ENCODE measurements around the gene TBC1D1.

TBC1D1 gene

GRCh38 chr4:38069271-38069760, 178.4 kb downstream of the TBC1D1 start:
- H3K4me3 ChIP-seq (ENCODE audit: low read length), result no peak overlapping the region
- no peaks in the 10 kb centered on the region for H3K27me3 ChIP-seq (ENCODE audit: insufficient read depth, low read length)
- H3K9ac ChIP-seq (ENCODE audit: low read depth, low read length), result no peak overlapping the region; the same call in 1 of the 2 replicates
- H3K27ac ChIP-seq (ENCODE audit: low read length), result no peak overlapping the region
- peaks cover 4% of the 10 kb centered on the region for H3K4me1 ChIP-seq (ENCODE audit: insufficient read depth, low read length)
- no peaks in the 10 kb centered on the region for H3K9me3 ChIP-seq (ENCODE audit: insufficient read depth, low read depth, low read length)
- H3K36me3 ChIP-seq (ENCODE audit: insufficient read depth, low read depth, low read length), result peaks cover 13% of the 10 kb centered on the region; the same call in 1 of the 2 replicates

DNA sequence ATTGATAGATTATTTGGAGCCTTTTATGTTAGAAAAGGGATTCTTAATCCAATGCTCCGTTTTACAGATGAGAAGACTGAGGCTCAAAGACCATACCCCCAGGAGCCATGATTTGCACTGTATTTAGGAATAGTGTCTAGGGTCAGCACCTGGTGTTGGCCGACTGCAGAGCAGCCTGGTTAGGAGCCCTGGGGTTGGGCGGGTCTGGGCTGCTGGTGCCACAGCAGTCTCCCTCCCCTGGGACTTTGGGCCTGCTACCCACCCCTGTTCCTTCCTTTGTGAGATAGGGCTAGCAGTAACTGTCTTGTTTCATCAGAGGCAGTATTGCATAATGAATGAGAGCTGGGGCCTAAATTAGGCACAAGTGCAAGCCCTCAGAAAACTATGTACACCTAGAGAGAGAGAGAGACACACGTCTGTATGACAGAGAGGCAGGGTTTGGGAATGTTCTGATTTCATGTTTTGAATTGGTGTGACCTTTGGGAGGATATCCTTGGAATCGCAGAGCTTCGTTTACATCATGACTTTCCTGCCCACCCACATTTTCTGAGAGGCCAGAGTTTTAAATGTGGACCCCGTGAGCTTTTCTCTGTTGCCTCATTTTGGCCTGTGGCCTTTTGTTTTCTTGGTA, 181.0 kb downstream of the TBC1D1 start:
- Histone ChIP-seq H3K36me3 (ENCODE audit: insufficient read depth, low read depth, low read length) (peaks cover 15% of the 10 kb centered on the region; the same call in 1 of the 2 replicates), H3K9ac (ENCODE audit: low read depth, low read length) (no peak overlapping the region), H3K27me3 (ENCODE audit: insufficient read depth, low read length) (no peaks in the 10 kb centered on the region), H3K4me3 (ENCODE audit: low read length) (no peak overlapping the region), H3K27ac (ENCODE audit: low read length) (no peak overlapping the region), H3K9me3 (ENCODE audit: insufficient read depth, low read depth, low read length) (no peaks in the 10 kb centered on the region), H3K4me1 (ENCODE audit: insufficient read depth, low read length) (peaks cover 4% of the 10 kb centered on the region)

GRCh38 chr4:38072578-38072977, 181.7 kb downstream of the TBC1D1 start:
- H3K36me3 ChIP-seq (ENCODE audit: insufficient read depth, low read depth, low read length), result peaks cover 15% of the 10 kb centered on the region; the same call in 1 of the 2 replicates
- H3K27me3 ChIP-seq (ENCODE audit: insufficient read depth, low read length), result no peaks in the 10 kb centered on the region
- no peak overlapping the region for H3K9ac ChIP-seq (ENCODE audit: low read depth, low read length)
- peaks cover 4% of the 10 kb centered on the region for H3K4me1 ChIP-seq (ENCODE audit: insufficient read depth, low read length)
- no peak overlapping the region for H3K27ac ChIP-seq (ENCODE audit: low read length)
- no peaks in the 10 kb centered on the region for H3K9me3 ChIP-seq (ENCODE audit: insufficient read depth, low read depth, low read length)
- no peak overlapping the region for H3K4me3 ChIP-seq (ENCODE audit: low read length)

DNA sequence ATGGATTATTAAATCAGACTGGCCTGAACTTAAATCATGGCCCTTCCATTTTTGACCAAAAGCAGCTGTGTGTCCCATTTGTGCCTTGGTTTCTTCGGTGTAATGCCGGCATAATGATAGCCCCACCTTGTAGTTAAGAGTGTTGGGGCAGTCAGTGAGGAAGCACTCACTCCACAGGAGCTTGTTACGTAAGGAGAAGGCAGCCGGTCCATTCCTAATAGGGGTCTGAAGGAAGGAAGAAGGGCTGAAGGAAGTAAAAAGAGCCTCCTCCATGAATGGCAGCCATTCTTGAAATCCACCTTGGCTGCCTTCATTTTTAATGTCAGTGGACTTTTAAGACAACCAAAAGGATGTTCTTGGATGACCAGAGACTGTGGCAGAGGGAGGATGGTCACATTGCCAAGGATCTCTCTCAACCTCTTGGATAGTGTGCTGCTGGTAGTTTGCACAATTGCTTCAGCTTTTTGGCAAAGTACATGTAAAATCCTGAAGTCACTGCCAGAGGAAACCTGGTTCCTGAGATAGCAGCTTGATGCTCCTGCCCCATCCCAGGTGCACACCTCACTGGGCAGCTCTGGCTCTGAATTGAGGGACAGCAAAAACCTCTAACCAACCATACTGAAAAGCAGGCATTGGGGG, 182.8 kb downstream of the TBC1D1 start:
- Histone ChIP-seq H3K9ac (ENCODE audit: low read depth, low read length) (no peak overlapping the region), H3K27ac (ENCODE audit: low read length) (no peak overlapping the region), H3K4me1 (ENCODE audit: insufficient read depth, low read length) (peaks cover 3% of the 10 kb centered on the region)

GRCh38 chr4:38075370-38076152, 184.7 kb downstream of the TBC1D1 start:
- Histone ChIP-seq H3K4me1 (ENCODE audit: insufficient read depth, low read length) (no peaks in the 10 kb centered on the region), H3K4me3 (ENCODE audit: low read length) (no peak overlapping the region), H3K27me3 (ENCODE audit: insufficient read depth, low read length) (no peaks in the 10 kb centered on the region), H3K9me3 (ENCODE audit: insufficient read depth, low read depth, low read length) (no peaks in the 10 kb centered on the region), H3K9ac (ENCODE audit: low read depth, low read length) (no peak overlapping the region), H3K27ac (ENCODE audit: low read length) (no peak overlapping the region), H3K36me3 (ENCODE audit: insufficient read depth, low read depth, low read length) (peaks cover 15% of the 10 kb centered on the region; the same call in 1 of the 2 replicates)

More for the DNA sequence above, 182.8 kb downstream of the TBC1D1 start:
- Histone ChIP-seq H3K27me3 (ENCODE audit: insufficient read depth, low read length) (no peaks in the 10 kb centered on the region), H3K36me3 (ENCODE audit: insufficient read depth, low read depth, low read length) (peaks cover 15% of the 10 kb centered on the region; the same call in 1 of the 2 replicates), H3K9me3 (ENCODE audit: insufficient read depth, low read depth, low read length) (no peaks in the 10 kb centered on the region), H3K4me3 (ENCODE audit: low read length) (no peak overlapping the region)

GRCh38 chr4:38076153-38076669, 185.3 kb downstream of the TBC1D1 start:
- peaks cover 15% of the 10 kb centered on the region; the same call in 1 of the 2 replicates for H3K36me3 ChIP-seq (ENCODE audit: insufficient read depth, low read depth, low read length)
- no peaks in the 10 kb centered on the region for H3K4me1 ChIP-seq (ENCODE audit: insufficient read depth, low read length)
- H3K4me3 ChIP-seq (ENCODE audit: low read length), result no peak overlapping the region
- no peaks in the 10 kb centered on the region for H3K9me3 ChIP-seq (ENCODE audit: insufficient read depth, low read depth, low read length)
- no peak overlapping the region for H3K9ac ChIP-seq (ENCODE audit: low read depth, low read length)
- H3K27ac ChIP-seq (ENCODE audit: low read length), result no peak overlapping the region
- H3K27me3 ChIP-seq (ENCODE audit: insufficient read depth, low read length), result no peaks in the 10 kb centered on the region

GRCh38 chr4:38077791-38078489, 187.1 kb downstream of the TBC1D1 start:
- Histone ChIP-seq H3K27ac (ENCODE audit: low read length) (no peak overlapping the region), H3K4me3 (ENCODE audit: low read length) (no peak overlapping the region), H3K27me3 (ENCODE audit: insufficient read depth, low read length) (no peaks in the 10 kb centered on the region), H3K9ac (ENCODE audit: low read depth, low read length) (no peak overlapping the region), H3K9me3 (ENCODE audit: insufficient read depth, low read depth, low read length) (no peaks in the 10 kb centered on the region), H3K36me3 (ENCODE audit: insufficient read depth, low read depth, low read length) (peaks cover 13% of the 10 kb centered on the region; the same call in 1 of the 2 replicates), H3K4me1 (ENCODE audit: insufficient read depth, low read length) (no peaks in the 10 kb centered on the region)

DNA sequence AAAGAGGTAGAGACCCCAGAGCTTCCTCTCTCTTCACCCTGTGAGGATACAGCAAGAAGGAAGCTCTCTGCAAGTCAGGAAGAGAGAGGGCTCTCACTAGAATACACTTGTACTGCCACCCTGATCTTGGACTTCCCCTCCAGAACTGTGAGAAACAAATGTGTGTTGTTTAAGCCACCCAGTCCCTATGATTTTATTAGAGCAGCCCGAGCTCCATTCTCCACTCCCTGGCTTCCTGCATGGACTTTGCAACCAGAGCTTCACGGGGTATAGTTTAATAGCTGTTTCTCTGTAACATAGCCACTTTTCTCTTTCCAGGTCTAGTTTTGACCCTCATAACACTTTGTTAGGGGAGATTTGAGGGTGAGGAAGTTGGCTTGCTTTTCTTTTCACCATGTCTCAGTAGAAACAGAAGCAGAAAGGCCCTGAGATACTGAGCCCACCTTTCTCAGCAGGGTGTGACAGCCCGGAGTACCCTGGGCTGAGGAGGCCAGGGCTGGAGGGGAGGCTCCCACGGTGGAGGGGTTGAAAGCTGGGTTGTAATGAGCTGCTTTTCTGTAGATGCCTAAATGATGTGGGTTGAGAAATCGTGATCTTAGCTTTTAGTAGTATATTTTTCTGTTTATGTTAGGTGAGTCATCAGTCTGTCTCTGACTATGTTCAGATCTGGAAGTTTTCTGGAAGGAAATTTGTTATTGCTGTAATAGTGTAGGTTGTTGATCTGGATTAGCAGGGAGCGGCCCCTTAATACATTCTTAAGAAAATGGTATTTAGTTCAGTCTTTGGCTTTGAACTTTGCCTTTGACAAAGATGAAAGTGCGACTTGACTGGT, 187.9 kb downstream of the TBC1D1 start:
- Histone ChIP-seq H3K9ac (ENCODE audit: low read depth, low read length) (no peak overlapping the region), H3K4me1 (ENCODE audit: insufficient read depth, low read length) (no peaks in the 10 kb centered on the region), H3K27me3 (ENCODE audit: insufficient read depth, low read length) (no peaks in the 10 kb centered on the region), H3K27ac (ENCODE audit: low read length) (no peak overlapping the region), H3K4me3 (ENCODE audit: low read length) (no peak overlapping the region), H3K36me3 (ENCODE audit: insufficient read depth, low read depth, low read length) (peaks cover 7% of the 10 kb centered on the region; the same call in 1 of the 2 replicates), H3K9me3 (ENCODE audit: insufficient read depth, low read depth, low read length) (no peaks in the 10 kb centered on the region)

GRCh38 chr4:38080061-38080974, 189.4 kb downstream of the TBC1D1 start:
- Histone ChIP-seq H3K9me3 (ENCODE audit: insufficient read depth, low read depth, low read length) (no peaks in the 10 kb centered on the region), H3K9ac (ENCODE audit: low read depth, low read length) (no peak overlapping the region), H3K4me1 (ENCODE audit: insufficient read depth, low read length) (peaks cover 2% of the 10 kb centered on the region; the same call in 1 of the 2 replicates), H3K27me3 (ENCODE audit: insufficient read depth, low read length) (no peaks in the 10 kb centered on the region), H3K36me3 (ENCODE audit: insufficient read depth, low read depth, low read length) (peaks cover 5% of the 10 kb centered on the region; the same call in 1 of the 2 replicates), H3K4me3 (ENCODE audit: low read length) (no peak overlapping the region), H3K27ac (ENCODE audit: low read length) (no peak overlapping the region)

GRCh38 chr4:38082021-38082420, 191.1 kb downstream of the TBC1D1 start:
- Histone ChIP-seq H3K27me3 (ENCODE audit: insufficient read depth, low read length) (no peaks in the 10 kb centered on the region), H3K9ac (ENCODE audit: low read depth, low read length) (no peak overlapping the region), H3K9me3 (ENCODE audit: insufficient read depth, low read depth, low read length) (no peaks in the 10 kb centered on the region), H3K4me3 (ENCODE audit: low read length) (no peak overlapping the region), H3K4me1 (ENCODE audit: insufficient read depth, low read length) (peaks cover 18% of the 10 kb centered on the region), H3K36me3 (ENCODE audit: insufficient read depth, low read depth, low read length) (peaks cover 5% of the 10 kb centered on the region; the same call in 1 of the 2 replicates), H3K27ac (ENCODE audit: low read length) (no peak overlapping the region)

Measured in iPS-20b (cell line).